GM23338 (cell line): ENCODE measurements around the gene KLKB1. TPM values are rescaled to one million over a fixed set of nuclear protein-coding genes. Genes with fewer than 3 reads are reported as not detected.

Experiments
- ATAC-seq: fragments of 200-7000 bp; cut with Tn5 transposase; 3 replicates; pipeline ENCODE4 v1.9.1; 2020
- DNase-seq: peaks from one replicate; pipeline ENCODE4 v3.0.0-alpha.2; 2015; ENCODE audit warnings: low spot score
- H2AFZ ChIP-seq: fragments of 200-600 bp; sonication (generic); 2 replicates; pipeline ENCODE4 v1.8.0; 2016; ENCODE audit warnings: antibody characterized with exemption, mild to moderate bottlenecking, moderate library complexity
- H3F3A ChIP-seq: fragments of 200-600 bp; sonication (generic); replicated peaks from 2 replicates; pipeline ENCODE4 v1.8.0; 2017; ENCODE audit warnings: antibody characterized with exemption, mixed run types, low read depth
- H3K27ac ChIP-seq: fragments of 200-600 bp; sonication (generic); 2 replicates; pipeline ENCODE4 v1.6.1; 2016; ENCODE audit warnings: low read depth
- H3K27me3 ChIP-seq: fragments of 200-600 bp; sonication (generic); 2 replicates; pipeline ENCODE4 v1.8.0; 2016; ENCODE audit warnings: mild to moderate bottlenecking, mixed run types, moderate library complexity; ENCODE audit not compliant: insufficient read depth
- H3K36me3 ChIP-seq: fragments of 200-600 bp; sonication (generic); 2 replicates; pipeline ENCODE4 v1.8.0; 2016; ENCODE audit warnings: mild to moderate bottlenecking; ENCODE audit not compliant: insufficient read depth
- H3K4me1 ChIP-seq: fragments of 200-600 bp; sonication (generic); 2 replicates; pipeline ENCODE4 v1.8.0; 2016; ENCODE audit warnings: mild to moderate bottlenecking, moderate library complexity; ENCODE audit not compliant: insufficient read depth
- H3K4me2 ChIP-seq: fragments of 200-600 bp; sonication (generic); 2 replicates; pipeline ENCODE4 v1.7.1; 2017; ENCODE audit warnings: mixed run types
- H3K4me3 ChIP-seq: fragments of 200-600 bp; sonication (generic); 2 replicates; pipeline ENCODE4 v1.6.1; 2016; ENCODE audit warnings: mixed run types
- H3K79me2 ChIP-seq: fragments of 200-600 bp; sonication (generic); replicated peaks from 2 replicates; pipeline ENCODE4 v1.8.0; 2017; ENCODE audit warnings: mild to moderate bottlenecking; ENCODE audit not compliant: insufficient read depth
- H3K9me2 ChIP-seq: fragments of 200-600 bp; sonication (generic); 2 replicates; pipeline ENCODE4 v1.8.0; 2017; ENCODE audit not compliant: insufficient read depth
- H4K20me1 ChIP-seq: fragments of 200-600 bp; sonication (generic); replicated peaks from 2 replicates; pipeline ENCODE4 v1.8.0; 2017; ENCODE audit warnings: mild to moderate bottlenecking; ENCODE audit not compliant: insufficient read depth
- H3K27ac Mint-ChIP-seq: 2 replicates; pipeline ENCODE4 v1.8.0; 2020; ENCODE audit warnings: inconsistent platforms, mild to moderate bottlenecking, moderate library complexity, mixed read lengths
- H3K27me3 Mint-ChIP-seq: 3 replicates; pipeline ENCODE4 v1.8.0; 2022; ENCODE audit warnings: low read depth, mild to moderate bottlenecking, moderate library complexity, mixed read lengths, inconsistent platforms; ENCODE audit not compliant: insufficient read depth, poor library complexity
- H3K36me3 Mint-ChIP-seq: 3 replicates; pipeline ENCODE4 v1.8.0; 2021; ENCODE audit warnings: low read depth, mild to moderate bottlenecking, inconsistent platforms, moderate library complexity, mixed read lengths
- H3K4me1 Mint-ChIP-seq: 3 replicates; pipeline ENCODE4 v1.8.0; 2020; ENCODE audit warnings: mild to moderate bottlenecking, inconsistent platforms, mixed read lengths
- H3K4me3 Mint-ChIP-seq: 3 replicates; pipeline ENCODE4 v1.8.0; 2021; ENCODE audit warnings: moderate library complexity, mild to moderate bottlenecking, inconsistent platforms, mixed read lengths
- H3K9me3 Mint-ChIP-seq: 3 replicates; pipeline ENCODE4 v1.8.0; 2020; ENCODE audit warnings: moderate library complexity, mild to moderate bottlenecking, inconsistent platforms, mixed read lengths
- CREB1 ChIP-seq: fragments of 250-450 bp; sonication (Bioruptor Pico); IDR thresholded peaks from 2 replicates; pipeline ENCODE4 v1.5.0; 2020; ENCODE audit warnings: low read depth, mild to moderate bottlenecking, moderate library complexity
- EZH2 ChIP-seq: fragments of 200-600 bp; sonication (generic); IDR thresholded peaks from one replicate; pipeline ENCODE4 v1.8.0; 2017; ENCODE audit warnings: antibody characterized with exemption, mild to moderate bottlenecking, low read depth; ENCODE audit not compliant: unreplicated experiment
- EZH2phosphoT487 ChIP-seq: fragments of 200-600 bp; sonication (generic); IDR thresholded peaks from one replicate; pipeline ENCODE4 v1.8.1; 2018; ENCODE audit warnings: antibody characterized with exemption; ENCODE audit not compliant: unreplicated experiment
- JUNB ChIP-seq: IDR thresholded peaks from one replicate; pipeline ENCODE4 v1.6.1; 2016; ENCODE audit warnings: antibody characterized with exemption; ENCODE audit not compliant: unreplicated experiment
- NANOG ChIP-seq: IDR thresholded peaks from 2 replicates; pipeline ENCODE4 v1.6.1; 2016; ENCODE audit warnings: antibody characterized with exemption, borderline replicate concordance
- STAT1 ChIP-seq: IDR thresholded peaks from one replicate; pipeline ENCODE4 v1.6.1; 2016; ENCODE audit warnings: antibody characterized with exemption; ENCODE audit not compliant: unreplicated experiment
- polyA plus RNA-seq: library from polyadenylated mRNA; unstranded; fragments of >200 nt; fragmentation: Nextera tagmentation; extraction: Ambion mirVana; gene quantifications from 2 replicates; pipeline ENCODE4 v1.2.1, GENCODE V29; 2016
- total RNA-seq: library from RNA; depleted of rRNA; stranded (reverse); fragments of >200 nt; shearing (Covaris generic); gene quantifications from 2 replicates; pipeline ENCODE4 v1.2.3, GENCODE V29; 2014
- TF ChIP-seq, protein P1 (sequence below): IDR thresholded peaks from one replicate; pipeline ENCODE4 v1.6.1; 2018; ENCODE audit warnings: antibody characterized with exemption; ENCODE audit not compliant: unreplicated experiment
- TF ChIP-seq, protein P2 (sequence below): IDR thresholded peaks from 2 replicates; pipeline ENCODE4 v1.6.1; 2016; ENCODE audit warnings: antibody characterized with exemption
- TF ChIP-seq, protein P3 (sequence below), 2 experiments: fragments of 200-600 bp in 1 of 2; sonication (generic) in 1 of 2; conservative IDR thresholded peaks; 2 replicates each; pipeline versions ENCODE4 v1.5.1 to v1.6.1; 2016 to 2017; ENCODE audit warnings: antibody characterized with exemption in 2 of 2, low read depth in 2 of 2, mild to moderate bottlenecking in 2 of 2, moderate library complexity in 1 of 2
- TF ChIP-seq, protein P4 (sequence below): fragments of 250-450 bp; sonication (Bioruptor Pico); IDR thresholded peaks from 2 replicates; pipeline ENCODE4 v1.5.0; 2020; ENCODE audit warnings: mild to moderate bottlenecking, moderate library complexity

Gene KLKB1
- total and polyA plus RNA-seq, 2 experiments from 2014 or later = 8.6 to 10.9 TPM

DNA sequence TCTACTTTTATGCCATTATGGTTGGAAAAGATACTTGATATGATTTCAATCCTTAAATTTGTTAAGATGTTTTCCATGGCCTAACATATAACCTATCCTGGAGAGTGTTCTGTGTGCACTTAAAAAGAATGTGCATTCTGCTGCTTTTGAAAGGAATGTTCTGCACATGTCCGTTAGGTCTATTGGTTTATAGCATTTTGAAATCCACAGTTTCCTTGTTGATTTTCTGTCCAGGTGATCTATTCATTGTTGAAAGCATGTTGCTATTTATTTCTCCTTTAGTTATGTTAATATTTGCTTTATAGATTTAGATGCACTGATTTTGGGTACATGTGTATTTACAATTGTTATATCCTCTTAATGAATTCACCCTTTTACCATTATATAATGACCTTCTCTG, 5.7 kb upstream of the KLKB1 start:
- Histone ChIP-seq H3K27me3 (no peaks in the 10 kb centered on the region), H3K4me1 (0 out of 2 replicates have a peak, but pooled peaks cover 5% of the 10 kb centered on the region), H3K79me2 (no peaks in the 10 kb centered on the region), H3F3A (no peaks in the 10 kb centered on the region), H3K27ac (no peak overlapping the region), H2AFZ (no peak overlapping the region), H4K20me1 (no peaks in the 10 kb centered on the region), H3K4me2 (no peak overlapping the region), H3K9me2 (peaks cover 15% of the 10 kb centered on the region), H3K4me3 (no peak overlapping the region), H3K36me3 (peaks cover 24% of the 10 kb centered on the region)
- H3K9me3 Mint-ChIP-seq = peaks cover 48% of the 10 kb centered on the region
- H3K4me1 Mint-ChIP-seq = peaks cover 14% of the 10 kb centered on the region; the same call in 2 of the 3 replicates
- TF ChIP-seq JUNB (no peak), EZH2phosphoT487 (no peak), STAT1 (no peak), EZH2 (no peak), CREB1 (CRISPR knock-in tag) (no peak), NANOG (no peak)
- TF ChIP-seq, protein P1, sequence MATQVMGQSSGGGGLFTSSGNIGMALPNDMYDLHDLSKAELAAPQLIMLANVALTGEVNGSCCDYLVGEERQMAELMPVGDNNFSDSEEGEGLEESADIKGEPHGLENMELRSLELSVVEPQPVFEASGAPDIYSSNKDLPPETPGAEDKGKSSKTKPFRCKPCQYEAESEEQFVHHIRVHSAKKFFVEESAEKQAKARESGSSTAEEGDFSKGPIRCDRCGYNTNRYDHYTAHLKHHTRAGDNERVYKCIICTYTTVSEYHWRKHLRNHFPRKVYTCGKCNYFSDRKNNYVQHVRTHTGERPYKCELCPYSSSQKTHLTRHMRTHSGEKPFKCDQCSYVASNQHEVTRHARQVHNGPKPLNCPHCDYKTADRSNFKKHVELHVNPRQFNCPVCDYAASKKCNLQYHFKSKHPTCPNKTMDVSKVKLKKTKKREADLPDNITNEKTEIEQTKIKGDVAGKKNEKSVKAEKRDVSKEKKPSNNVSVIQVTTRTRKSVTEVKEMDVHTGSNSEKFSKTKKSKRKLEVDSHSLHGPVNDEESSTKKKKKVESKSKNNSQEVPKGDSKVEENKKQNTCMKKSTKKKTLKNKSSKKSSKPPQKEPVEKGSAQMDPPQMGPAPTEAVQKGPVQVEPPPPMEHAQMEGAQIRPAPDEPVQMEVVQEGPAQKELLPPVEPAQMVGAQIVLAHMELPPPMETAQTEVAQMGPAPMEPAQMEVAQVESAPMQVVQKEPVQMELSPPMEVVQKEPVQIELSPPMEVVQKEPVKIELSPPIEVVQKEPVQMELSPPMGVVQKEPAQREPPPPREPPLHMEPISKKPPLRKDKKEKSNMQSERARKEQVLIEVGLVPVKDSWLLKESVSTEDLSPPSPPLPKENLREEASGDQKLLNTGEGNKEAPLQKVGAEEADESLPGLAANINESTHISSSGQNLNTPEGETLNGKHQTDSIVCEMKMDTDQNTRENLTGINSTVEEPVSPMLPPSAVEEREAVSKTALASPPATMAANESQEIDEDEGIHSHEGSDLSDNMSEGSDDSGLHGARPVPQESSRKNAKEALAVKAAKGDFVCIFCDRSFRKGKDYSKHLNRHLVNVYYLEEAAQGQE = no peak
- TF ChIP-seq, protein P2, sequence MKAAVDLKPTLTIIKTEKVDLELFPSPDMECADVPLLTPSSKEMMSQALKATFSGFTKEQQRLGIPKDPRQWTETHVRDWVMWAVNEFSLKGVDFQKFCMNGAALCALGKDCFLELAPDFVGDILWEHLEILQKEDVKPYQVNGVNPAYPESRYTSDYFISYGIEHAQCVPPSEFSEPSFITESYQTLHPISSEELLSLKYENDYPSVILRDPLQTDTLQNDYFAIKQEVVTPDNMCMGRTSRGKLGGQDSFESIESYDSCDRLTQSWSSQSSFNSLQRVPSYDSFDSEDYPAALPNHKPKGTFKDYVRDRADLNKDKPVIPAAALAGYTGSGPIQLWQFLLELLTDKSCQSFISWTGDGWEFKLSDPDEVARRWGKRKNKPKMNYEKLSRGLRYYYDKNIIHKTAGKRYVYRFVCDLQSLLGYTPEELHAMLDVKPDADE = no peak
- TF ChIP-seq, protein P3, sequence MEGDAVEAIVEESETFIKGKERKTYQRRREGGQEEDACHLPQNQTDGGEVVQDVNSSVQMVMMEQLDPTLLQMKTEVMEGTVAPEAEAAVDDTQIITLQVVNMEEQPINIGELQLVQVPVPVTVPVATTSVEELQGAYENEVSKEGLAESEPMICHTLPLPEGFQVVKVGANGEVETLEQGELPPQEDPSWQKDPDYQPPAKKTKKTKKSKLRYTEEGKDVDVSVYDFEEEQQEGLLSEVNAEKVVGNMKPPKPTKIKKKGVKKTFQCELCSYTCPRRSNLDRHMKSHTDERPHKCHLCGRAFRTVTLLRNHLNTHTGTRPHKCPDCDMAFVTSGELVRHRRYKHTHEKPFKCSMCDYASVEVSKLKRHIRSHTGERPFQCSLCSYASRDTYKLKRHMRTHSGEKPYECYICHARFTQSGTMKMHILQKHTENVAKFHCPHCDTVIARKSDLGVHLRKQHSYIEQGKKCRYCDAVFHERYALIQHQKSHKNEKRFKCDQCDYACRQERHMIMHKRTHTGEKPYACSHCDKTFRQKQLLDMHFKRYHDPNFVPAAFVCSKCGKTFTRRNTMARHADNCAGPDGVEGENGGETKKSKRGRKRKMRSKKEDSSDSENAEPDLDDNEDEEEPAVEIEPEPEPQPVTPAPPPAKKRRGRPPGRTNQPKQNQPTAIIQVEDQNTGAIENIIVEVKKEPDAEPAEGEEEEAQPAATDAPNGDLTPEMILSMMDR (conservative IDR thresholded peaks at IDR 0.05; ENCODE audit: low read depth in 2 of 2) = no peak
- TF ChIP-seq, protein P4, sequence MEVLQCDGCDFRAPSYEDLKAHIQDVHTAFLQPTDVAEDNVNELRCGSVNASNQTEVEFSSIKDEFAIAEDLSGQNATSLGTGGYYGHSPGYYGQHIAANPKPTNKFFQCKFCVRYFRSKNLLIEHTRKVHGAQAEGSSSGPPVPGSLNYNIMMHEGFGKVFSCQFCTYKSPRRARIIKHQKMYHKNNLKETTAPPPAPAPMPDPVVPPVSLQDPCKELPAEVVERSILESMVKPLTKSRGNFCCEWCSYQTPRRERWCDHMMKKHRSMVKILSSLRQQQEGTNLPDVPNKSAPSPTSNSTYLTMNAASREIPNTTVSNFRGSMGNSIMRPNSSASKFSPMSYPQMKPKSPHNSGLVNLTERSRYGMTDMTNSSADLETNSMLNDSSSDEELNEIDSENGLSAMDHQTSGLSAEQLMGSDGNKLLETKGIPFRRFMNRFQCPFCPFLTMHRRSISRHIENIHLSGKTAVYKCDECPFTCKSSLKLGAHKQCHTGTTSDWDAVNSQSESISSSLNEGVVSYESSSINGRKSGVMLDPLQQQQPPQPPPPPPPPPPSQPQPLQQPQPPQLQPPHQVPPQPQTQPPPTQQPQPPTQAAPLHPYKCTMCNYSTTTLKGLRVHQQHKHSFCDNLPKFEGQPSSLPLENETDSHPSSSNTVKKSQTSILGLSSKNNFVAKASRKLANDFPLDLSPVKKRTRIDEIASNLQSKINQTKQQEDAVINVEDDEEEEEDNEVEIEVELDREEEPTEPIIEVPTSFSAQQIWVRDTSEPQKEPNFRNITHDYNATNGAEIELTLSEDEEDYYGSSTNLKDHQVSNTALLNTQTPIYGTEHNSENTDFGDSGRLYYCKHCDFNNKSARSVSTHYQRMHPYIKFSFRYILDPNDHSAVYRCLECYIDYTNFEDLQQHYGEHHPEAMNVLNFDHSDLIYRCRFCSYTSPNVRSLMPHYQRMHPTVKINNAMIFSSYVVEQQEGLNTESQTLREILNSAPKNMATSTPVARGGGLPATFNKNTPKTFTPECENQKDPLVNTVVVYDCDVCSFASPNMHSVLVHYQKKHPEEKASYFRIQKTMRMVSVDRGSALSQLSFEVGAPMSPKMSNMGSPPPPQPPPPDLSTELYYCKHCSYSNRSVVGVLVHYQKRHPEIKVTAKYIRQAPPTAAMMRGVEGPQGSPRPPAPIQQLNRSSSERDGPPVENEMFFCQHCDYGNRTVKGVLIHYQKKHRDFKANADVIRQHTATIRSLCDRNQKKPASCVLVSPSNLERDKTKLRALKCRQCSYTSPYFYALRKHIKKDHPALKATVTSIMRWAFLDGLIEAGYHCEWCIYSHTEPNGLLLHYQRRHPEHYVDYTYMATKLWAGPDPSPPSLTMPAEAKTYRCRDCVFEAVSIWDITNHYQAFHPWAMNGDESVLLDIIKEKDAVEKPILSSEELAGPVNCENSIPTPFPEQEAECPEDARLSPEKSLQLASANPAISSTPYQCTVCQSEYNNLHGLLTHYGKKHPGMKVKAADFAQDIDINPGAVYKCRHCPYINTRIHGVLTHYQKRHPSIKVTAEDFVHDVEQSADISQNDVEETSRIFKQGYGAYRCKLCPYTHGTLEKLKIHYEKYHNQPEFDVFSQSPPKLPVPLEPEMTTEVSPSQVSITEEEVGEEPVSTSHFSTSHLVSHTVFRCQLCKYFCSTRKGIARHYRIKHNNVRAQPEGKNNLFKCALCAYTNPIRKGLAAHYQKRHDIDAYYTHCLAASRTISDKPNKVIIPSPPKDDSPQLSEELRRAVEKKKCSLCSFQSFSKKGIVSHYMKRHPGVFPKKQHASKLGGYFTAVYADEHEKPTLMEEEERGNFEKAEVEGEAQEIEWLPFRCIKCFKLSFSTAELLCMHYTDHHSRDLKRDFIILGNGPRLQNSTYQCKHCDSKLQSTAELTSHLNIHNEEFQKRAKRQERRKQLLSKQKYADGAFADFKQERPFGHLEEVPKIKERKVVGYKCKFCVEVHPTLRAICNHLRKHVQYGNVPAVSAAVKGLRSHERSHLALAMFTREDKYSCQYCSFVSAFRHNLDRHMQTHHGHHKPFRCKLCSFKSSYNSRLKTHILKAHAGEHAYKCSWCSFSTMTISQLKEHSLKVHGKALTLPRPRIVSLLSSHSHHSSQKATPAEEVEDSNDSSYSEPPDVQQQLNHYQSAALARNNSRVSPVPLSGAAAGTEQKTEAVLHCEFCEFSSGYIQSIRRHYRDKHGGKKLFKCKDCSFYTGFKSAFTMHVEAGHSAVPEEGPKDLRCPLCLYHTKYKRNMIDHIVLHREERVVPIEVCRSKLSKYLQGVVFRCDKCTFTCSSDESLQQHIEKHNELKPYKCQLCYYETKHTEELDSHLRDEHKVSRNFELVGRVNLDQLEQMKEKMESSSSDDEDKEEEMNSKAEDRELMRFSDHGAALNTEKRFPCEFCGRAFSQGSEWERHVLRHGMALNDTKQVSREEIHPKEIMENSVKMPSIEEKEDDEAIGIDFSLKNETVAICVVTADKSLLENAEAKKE (CRISPR knock-in tag) = no peak
- peaks cover 40% of the 10 kb centered on the region for H3K36me3 Mint-ChIP-seq
- no peak for DNase-seq
- no peak for ATAC-seq
- H3K4me3 Mint-ChIP-seq = no peak overlapping the region
- H3K27me3 Mint-ChIP-seq = peaks cover 4% of the 10 kb centered on the region
- H3K27ac Mint-ChIP-seq = no peak overlapping the region
